CD8-positive, alpha-beta memory T cell (primary cell): ENCODE data around the gene FNBP1L. TPM values are rescaled to one million over a fixed set of nuclear protein-coding genes. Genes with fewer than 3 reads are reported as not detected.
A peak's percentile ranks its signal among the peaks of the same experiment; 100 is the strongest.

Experiments
- CTCF ChIA-PET: fragments of 350-600 bp; sonication (Branson Sonifier 250); formaldehyde crosslinking; loops from one replicate; lab custom pipeline; 2021; ENCODE audit warnings: antibody characterized with exemption; lab: Charles Lee
- POLR2A ChIA-PET: fragments of 350-600 bp; sonication (Branson Sonifier 250); formaldehyde crosslinking; loops from one replicate; lab custom pipeline; 2021; ENCODE audit warnings: antibody characterized with exemption; lab: Charles Lee
- DNase-seq, 5 donors: peaks; one replicate each; pipeline versions ENCODE4 v3.0.0 to v3.0.0-alpha.2; 2020 to 2022; ENCODE audit warnings: mixed read lengths in 1 of 5
- H3K27ac ChIP-seq: one replicate; pipeline ENCODE4 v1.7.0; 2013; ENCODE audit warnings: low read depth, mild to moderate bottlenecking, low read length, moderate library complexity
- H3K27me3 ChIP-seq: 2 replicates; pipeline ENCODE4 v1.7.0; 2013; ENCODE audit warnings: low read length, mild to moderate bottlenecking; ENCODE audit not compliant: insufficient read depth, poor library complexity, severe bottlenecking
- H3K36me3 ChIP-seq: 2 replicates; pipeline ENCODE4 v1.7.0; 2013; ENCODE audit warnings: mild to moderate bottlenecking, low read length, moderate library complexity; ENCODE audit not compliant: insufficient read depth
- H3K4me1 ChIP-seq: 2 replicates; pipeline ENCODE4 v1.7.0; 2013; ENCODE audit warnings: mild to moderate bottlenecking, low read length, moderate library complexity; ENCODE audit not compliant: insufficient read depth
- H3K4me3 ChIP-seq: 2 replicates; pipeline ENCODE4 v1.7.0; 2013; ENCODE audit warnings: mild to moderate bottlenecking, low read length
- H3K9me3 ChIP-seq: 2 replicates; pipeline ENCODE4 v1.7.0; 2013; ENCODE audit warnings: mild to moderate bottlenecking, low read length
- H3K27ac Mint-ChIP-seq, 8 donors: one replicate each; pipeline ENCODE4 v1.8.0; 2020 to 2021; ENCODE audit warnings: mixed read lengths in 8 of 8, mild to moderate bottlenecking in 6 of 8, inconsistent platforms in 3 of 8, moderate library complexity in 3 of 8
- H3K27me3 Mint-ChIP-seq, 2 donors: one replicate each; pipeline ENCODE4 v1.8.0; 2020 to 2021; ENCODE audit warnings: mixed read lengths in 2 of 2, mild to moderate bottlenecking in 1 of 2, moderate library complexity in 1 of 2
- H3K36me3 Mint-ChIP-seq, 3 donors: one replicate each; pipeline ENCODE4 v1.8.0; 2020 to 2021; ENCODE audit warnings: mixed read lengths in 3 of 3, inconsistent platforms in 1 of 3, mild to moderate bottlenecking in 1 of 3
- H3K4me1 Mint-ChIP-seq, 3 donors: one replicate each; pipeline ENCODE4 v1.8.0; 2020 to 2021; ENCODE audit warnings: mixed read lengths in 3 of 3, inconsistent platforms in 1 of 3, mild to moderate bottlenecking in 1 of 3
- H3K4me3 Mint-ChIP-seq, 7 donors: one replicate each; pipeline ENCODE4 v1.8.0; 2020 to 2021; ENCODE audit warnings: mixed read lengths in 7 of 7, mild to moderate bottlenecking in 6 of 7, moderate library complexity in 4 of 7, inconsistent platforms in 2 of 7
- H3K9me3 Mint-ChIP-seq, 5 donors: one replicate each; pipeline ENCODE4 v1.8.0; 2020 to 2022; ENCODE audit warnings: mixed read lengths in 5 of 5, mild to moderate bottlenecking in 3 of 5, moderate library complexity in 2 of 5, inconsistent platforms in 1 of 5
- polyA plus RNA-seq: library from polyadenylated mRNA; unstranded; fragments of 300-500 nt; fragmentation: Illumina TruSeq; gene quantifications from one replicate; pipeline ENCODE4 v1.2.3, GENCODE V29; 2021
- total RNA-seq, 2 experiments: library from RNA; stranded (reverse); gene quantifications; one replicate each; pipeline ENCODE4 v1.2.3, GENCODE V29; 2021

FNBP1L gene
- total RNA-seq (1 to 10 TPM in 1 of 2 experiments, under 1 TPM in 1; 0.91 to 1.1 TPM), polyA plus RNA-seq (0.17 TPM)

DNA sequence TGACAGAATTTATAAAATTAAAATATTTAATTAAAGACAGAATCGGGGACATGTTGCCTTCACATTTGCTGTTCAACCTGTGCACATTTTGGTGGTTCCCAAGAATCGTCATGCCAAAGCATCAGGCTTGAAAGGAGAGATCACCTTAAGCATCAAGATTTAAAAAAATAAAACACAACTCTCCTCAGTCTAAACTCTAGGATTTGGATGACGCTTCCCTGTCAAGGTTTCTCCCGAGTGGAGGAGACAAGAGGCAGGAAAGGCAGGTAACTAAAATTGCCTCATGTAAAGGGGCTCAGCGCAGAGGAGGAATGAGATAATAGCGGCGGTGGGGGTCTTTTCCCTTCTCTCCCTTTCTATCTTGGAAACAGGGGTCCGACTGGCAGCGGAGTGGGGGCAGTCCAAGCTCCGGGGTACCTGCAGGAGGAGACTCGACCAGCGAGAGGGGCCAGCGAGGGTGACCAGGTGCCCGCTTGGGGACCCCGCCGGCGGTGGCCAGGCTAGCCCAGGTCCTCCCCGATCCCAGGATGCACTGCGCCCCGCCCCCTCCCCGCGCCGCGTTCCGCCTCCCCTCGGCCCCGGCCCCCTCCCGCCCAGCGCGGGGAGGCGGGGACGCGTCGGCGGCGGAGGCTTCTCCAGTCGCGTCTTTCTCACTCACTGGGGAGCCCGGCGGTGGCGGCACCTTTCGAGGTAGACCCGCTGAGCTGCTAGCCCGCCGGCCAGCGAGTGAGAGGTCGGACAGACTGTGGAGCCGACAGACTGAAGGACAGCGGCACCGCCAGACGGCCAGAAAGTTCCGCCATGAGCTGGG lies at the start of gene FNBP1L:
Gene FNBP1L, plus strand, starts transcription at position 638 of the 811 bp plus-strand sequence. Its CDS starts 164 bp downstream, at position 802.
- peak; percentile 16 to 61 (median 34) for DNase-seq
- POLR2A ChIA-PET, result interaction anchor here (1.4 kb wide), 1 partner anchor 398 kb away, joined by 3 read pairs; no protein-coding TSS in a partner anchor
- CTCF ChIA-PET, result interaction anchor here (0.9 to 1.0 kb wide), 2 partner anchors 143 to 399 kb away, joined by 3 to 4 read pairs; no protein-coding TSS in a partner anchor
- Mint-ChIP-seq H3K36me3 (no peaks in the 10 kb centered on the region), H3K27ac (peak within 1 kb of the TSS in 5 of 8 donors; percentile 3 to 66 (median 65)), H3K27me3 (peaks cover 52 to 58% of the 10 kb centered on the region in 2 donors), H3K4me3 (peak within 1 kb of the TSS; percentile 85 to 92 (median 89)), H3K9me3 (peaks cover 0 to 4% (median 0%) of the 10 kb centered on the region in 5 donors), H3K4me1 (peaks cover 15 to 25% (median 19%) of the 10 kb centered on the region in 3 donors)
- Histone ChIP-seq H3K36me3 (no peaks in the 10 kb centered on the region), H3K27me3 (peaks cover 38% of the 10 kb centered on the region), H3K4me3 (peak within 1 kb of the TSS; percentile 78), H3K27ac (peak within 1 kb of the TSS; percentile 43), H3K4me1 (peaks cover 11% of the 10 kb centered on the region), H3K9me3 (no peaks in the 10 kb centered on the region)

DNA sequence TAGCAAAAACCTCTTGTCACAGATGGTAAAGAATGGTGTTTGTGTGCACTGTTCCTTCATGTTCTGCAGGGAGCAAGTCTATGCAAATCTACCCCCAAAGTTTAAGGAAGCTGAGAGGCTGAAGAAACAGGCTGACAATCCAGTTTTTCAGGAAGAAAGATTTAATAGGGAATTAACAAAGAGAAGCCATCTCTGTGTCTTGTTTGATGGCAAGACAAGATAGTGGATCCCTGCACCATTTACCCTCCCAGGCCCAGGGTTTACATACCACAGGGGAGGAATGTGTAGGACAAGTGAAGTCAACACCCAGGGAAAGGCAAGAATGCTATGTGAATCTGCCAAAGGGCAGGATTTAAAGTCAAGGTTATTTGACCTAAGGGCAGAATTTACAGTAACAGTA lies 48.1 kb upstream of the FNBP1L start:
- Mint-ChIP-seq H3K4me1 (no peaks in the 10 kb centered on the region), H3K27ac (no peak overlapping the region), H3K27me3 (no peaks in the 10 kb centered on the region), H3K9me3 (no peaks in the 10 kb centered on the region), H3K4me3 (no peak overlapping the region), H3K36me3 (peaks cover 0 to under 1% (median 0%) of the 10 kb centered on the region in 3 donors)
- ChIA-PET POLR2A (no interaction called here), CTCF (no interaction called here)
- H3K4me3 ChIP-seq, result no peak overlapping the region
- H3K4me1 ChIP-seq, result no peaks in the 10 kb centered on the region
- no peaks in the 10 kb centered on the region for H3K9me3 ChIP-seq
- no peaks in the 10 kb centered on the region for H3K27me3 ChIP-seq
- no peak overlapping the region for H3K27ac ChIP-seq
- DNase-seq, result no peak
- H3K36me3 ChIP-seq, result no peaks in the 10 kb centered on the region

DNA sequence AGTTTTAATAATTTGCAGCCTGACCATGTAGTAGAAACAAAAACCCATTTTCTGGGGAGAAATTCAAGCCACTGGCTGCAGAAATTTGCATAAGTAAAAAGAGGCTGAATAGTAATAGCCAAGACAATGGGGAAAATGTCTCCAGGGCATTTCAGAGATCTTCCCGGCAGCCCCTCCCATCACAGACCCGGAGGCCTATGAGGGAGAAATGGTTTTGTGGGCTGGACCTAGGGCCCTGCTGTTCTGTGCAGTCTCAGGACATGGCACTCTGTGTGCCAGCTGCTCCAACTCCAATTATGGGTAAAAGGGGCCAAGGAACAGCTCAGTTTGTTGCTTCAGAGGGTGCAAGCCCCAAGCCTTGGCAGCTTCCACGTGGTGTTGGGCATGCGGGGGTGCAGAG lies 39.7 kb upstream of the FNBP1L start:
- Mint-ChIP-seq H3K36me3 (peaks cover 0 to 18% (median 2%) of the 10 kb centered on the region in 3 donors), H3K4me3 (no peak overlapping the region), H3K27ac (no peak overlapping the region), H3K9me3 (peaks cover 0 to 8% (median 2%) of the 10 kb centered on the region in 5 donors), H3K27me3 (peaks cover 15 to 28% of the 10 kb centered on the region in 2 donors), H3K4me1 (no peaks in the 10 kb centered on the region)
- CTCF ChIA-PET, result no interaction called here
- Histone ChIP-seq H3K27ac (no peak overlapping the region), H3K4me3 (no peak overlapping the region), H3K27me3 (no peaks in the 10 kb centered on the region), H3K4me1 (no peaks in the 10 kb centered on the region), H3K36me3 (no peaks in the 10 kb centered on the region), H3K9me3 (no peaks in the 10 kb centered on the region)
- DNase-seq, result no peak
- POLR2A ChIA-PET, result no interaction called here

DNA sequence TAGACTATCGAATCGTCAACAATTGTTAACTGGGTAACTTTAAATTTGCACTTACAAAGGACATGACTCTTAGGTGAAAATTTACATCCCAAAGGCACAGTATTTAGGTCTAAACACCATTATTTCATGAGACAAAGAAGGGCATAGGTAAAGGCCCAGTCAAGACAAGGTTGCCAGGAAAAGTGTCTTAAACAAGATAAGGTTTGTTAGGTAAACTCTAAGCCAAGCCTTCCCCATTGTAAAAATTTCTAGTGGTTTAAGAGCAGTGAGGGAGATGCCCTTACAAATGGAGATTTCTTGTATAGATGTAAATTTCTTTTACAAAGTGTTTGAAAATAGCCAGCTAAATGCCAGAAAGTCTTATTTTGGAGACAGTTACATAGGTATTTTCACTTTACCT lies 36.9 kb upstream of the FNBP1L start:
- ChIA-PET CTCF (no interaction called here), POLR2A (no interaction called here)
- no peaks in the 10 kb centered on the region for H3K36me3 ChIP-seq
- H3K4me3 ChIP-seq, result no peak overlapping the region
- H3K27me3 Mint-ChIP-seq, result peaks cover 16 to 27% of the 10 kb centered on the region in 2 donors
- no peak overlapping the region for H3K4me3 Mint-ChIP-seq
- no peak overlapping the region for H3K27ac ChIP-seq
- no peaks in the 10 kb centered on the region for H3K4me1 ChIP-seq
- no peaks in the 10 kb centered on the region for H3K4me1 Mint-ChIP-seq
- H3K36me3 Mint-ChIP-seq, result peaks cover 0 to 19% (median 2%) of the 10 kb centered on the region in 3 donors
- H3K27ac Mint-ChIP-seq, result no peak overlapping the region
- DNase-seq, result no peak
- H3K27me3 ChIP-seq, result no peaks in the 10 kb centered on the region
- peaks cover 0 to 8% (median 0%) of the 10 kb centered on the region in 5 donors for H3K9me3 Mint-ChIP-seq
- H3K9me3 ChIP-seq, result no peaks in the 10 kb centered on the region

DNA sequence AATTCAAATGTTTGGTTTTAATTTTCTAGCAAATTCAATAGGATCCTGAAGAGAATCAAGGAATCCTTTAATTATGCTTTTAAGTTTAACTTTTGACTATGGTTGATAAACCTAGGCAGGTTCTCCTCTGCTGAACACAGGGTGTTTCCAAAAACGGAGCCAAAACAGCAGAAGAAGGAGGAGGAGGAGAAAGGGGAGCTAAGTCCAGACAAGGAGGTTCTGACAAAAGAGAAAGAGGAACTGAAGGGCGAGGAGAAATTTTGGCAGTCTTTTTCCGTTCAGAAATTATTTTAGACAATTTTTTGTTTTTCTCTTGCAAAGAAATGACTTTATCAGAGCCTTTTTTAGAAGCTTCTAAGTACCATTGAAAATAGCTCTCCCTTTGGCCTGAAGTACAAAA lies 33.2 kb upstream of the FNBP1L start:
- Histone ChIP-seq H3K27ac (no peak overlapping the region), H3K9me3 (no peaks in the 10 kb centered on the region), H3K4me1 (no peaks in the 10 kb centered on the region), H3K27me3 (no peaks in the 10 kb centered on the region), H3K36me3 (no peaks in the 10 kb centered on the region), H3K4me3 (no peak overlapping the region)
- Mint-ChIP-seq H3K36me3 (peaks cover 0 to 8% (median 0%) of the 10 kb centered on the region in 3 donors), H3K27me3 (peaks cover 11 to 20% of the 10 kb centered on the region in 2 donors), H3K4me1 (no peaks in the 10 kb centered on the region), H3K4me3 (no peak overlapping the region), H3K27ac (no peak overlapping the region), H3K9me3 (no peaks in the 10 kb centered on the region)
- CTCF ChIA-PET, result no interaction called here
- DNase-seq, result no peak
- POLR2A ChIA-PET, result no interaction called here

DNA sequence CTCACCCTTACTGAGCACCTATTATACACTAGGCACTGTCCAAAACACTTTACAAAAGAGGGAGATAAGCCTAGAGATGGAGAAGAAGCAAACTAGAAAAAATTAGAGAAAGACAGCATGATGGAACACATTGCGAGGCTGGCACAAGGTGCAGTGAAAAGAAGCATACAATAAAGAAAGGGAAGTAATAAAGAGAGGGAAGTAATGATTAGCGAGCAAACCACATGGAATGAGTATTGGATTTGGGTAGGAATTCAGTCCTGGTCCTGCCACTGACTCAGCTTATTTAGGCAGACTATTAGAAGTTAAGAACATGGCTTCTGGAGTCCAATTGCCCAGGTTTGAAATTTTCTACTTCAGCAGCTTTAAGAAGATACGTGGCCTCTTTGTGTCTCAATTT lies 32.6 kb upstream of the FNBP1L start:
- Mint-ChIP-seq H3K27ac (no peak overlapping the region), H3K4me1 (no peaks in the 10 kb centered on the region), H3K36me3 (peaks cover 0 to 8% (median 0%) of the 10 kb centered on the region in 3 donors), H3K4me3 (no peak overlapping the region), H3K27me3 (peaks cover 11 to 20% of the 10 kb centered on the region in 2 donors), H3K9me3 (no peaks in the 10 kb centered on the region)
- Histone ChIP-seq H3K4me1 (no peaks in the 10 kb centered on the region), H3K27ac (no peak overlapping the region), H3K36me3 (no peaks in the 10 kb centered on the region), H3K4me3 (no peak overlapping the region), H3K27me3 (no peaks in the 10 kb centered on the region), H3K9me3 (no peaks in the 10 kb centered on the region)
- CTCF ChIA-PET, result no interaction called here
- no peak for DNase-seq
- POLR2A ChIA-PET, result no interaction called here

DNA sequence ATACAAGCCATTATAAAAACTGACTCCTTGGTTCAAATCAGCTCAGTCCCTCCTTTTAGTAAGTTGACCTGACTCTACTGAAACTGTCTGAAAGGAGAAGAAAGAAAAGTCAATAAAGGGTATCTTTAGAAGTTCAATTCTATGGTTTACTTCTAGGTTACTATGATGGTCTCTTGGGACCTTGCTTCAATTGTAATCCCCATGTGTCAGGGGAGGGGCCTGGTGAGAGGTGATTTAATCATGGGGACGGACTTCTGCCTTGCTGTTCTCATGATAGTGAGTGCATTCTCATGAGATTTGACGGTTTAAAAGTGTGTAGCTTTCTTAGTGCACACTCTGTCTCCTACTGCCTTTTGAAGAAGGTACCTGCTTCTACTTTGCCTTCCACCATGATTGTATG lies 31.7 kb upstream of the FNBP1L start:
- Histone ChIP-seq H3K4me3 (no peak overlapping the region), H3K36me3 (no peaks in the 10 kb centered on the region), H3K4me1 (no peaks in the 10 kb centered on the region), H3K27ac (no peak overlapping the region), H3K9me3 (no peaks in the 10 kb centered on the region), H3K27me3 (no peaks in the 10 kb centered on the region)
- H3K9me3 Mint-ChIP-seq, result no peaks in the 10 kb centered on the region
- H3K36me3 Mint-ChIP-seq, result peaks cover 0 to 8% (median 0%) of the 10 kb centered on the region in 3 donors
- ChIA-PET POLR2A (no interaction called here), CTCF (no interaction called here)
- no peaks in the 10 kb centered on the region for H3K4me1 Mint-ChIP-seq
- no peak overlapping the region for H3K27ac Mint-ChIP-seq
- no peak for DNase-seq
- H3K4me3 Mint-ChIP-seq, result no peak overlapping the region
- H3K27me3 Mint-ChIP-seq, result peaks cover 11 to 23% of the 10 kb centered on the region in 2 donors

DNA sequence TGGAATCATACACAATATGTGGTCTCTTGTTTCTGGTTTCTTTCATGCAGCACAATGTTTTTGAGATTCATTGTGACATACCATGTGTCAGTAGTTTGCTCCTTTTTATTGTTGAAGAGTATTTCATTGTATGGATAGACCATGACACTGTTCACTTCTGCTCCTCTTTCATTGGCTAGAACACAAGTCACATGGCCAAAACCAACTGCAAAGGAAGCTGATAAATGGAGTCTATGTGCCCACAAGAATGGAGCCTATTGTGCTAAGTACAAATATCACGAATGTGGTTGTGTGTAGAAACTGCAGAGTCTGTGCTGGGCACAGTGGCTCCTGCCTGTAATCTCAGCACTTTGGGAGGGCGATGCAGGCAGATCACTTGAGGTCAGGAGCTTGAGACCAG lies 28.6 kb upstream of the FNBP1L start:
- POLR2A ChIA-PET, result no interaction called here
- H3K36me3 ChIP-seq, result no peaks in the 10 kb centered on the region
- no peak overlapping the region for H3K27ac ChIP-seq
- H3K4me3 ChIP-seq, result no peak overlapping the region
- CTCF ChIA-PET, result no interaction called here
- no peak overlapping the region for H3K4me3 Mint-ChIP-seq
- no peak overlapping the region for H3K27ac Mint-ChIP-seq
- no peaks in the 10 kb centered on the region for H3K4me1 ChIP-seq
- H3K36me3 Mint-ChIP-seq, result no peaks in the 10 kb centered on the region
- peaks cover 9 to 17% of the 10 kb centered on the region in 2 donors for H3K27me3 Mint-ChIP-seq
- no peaks in the 10 kb centered on the region for H3K9me3 Mint-ChIP-seq
- no peaks in the 10 kb centered on the region for H3K4me1 Mint-ChIP-seq
- DNase-seq, result no peak
- no peaks in the 10 kb centered on the region for H3K9me3 ChIP-seq
- no peaks in the 10 kb centered on the region for H3K27me3 ChIP-seq
